Brain microvascular endothelial cell (primary cell): ENCODE data around the gene PDZRN4.

ENCODE experiments used
- DNase-seq: peaks from one replicate; pipeline ENCODE4 v3.0.0-alpha.2; 2020
- H3K27ac ChIP-seq: fragments of 250-450 bp; sonication (Bioruptor Pico); 2 replicates; pipeline ENCODE4 v1.5.1; 2020; ENCODE audit warnings: mild to moderate bottlenecking, moderate library complexity
- H3K27me3 ChIP-seq: fragments of 250-450 bp; sonication (Bioruptor Pico); replicated peaks from 2 replicates; pipeline ENCODE4 v1.5.1; 2020; ENCODE audit warnings: mild to moderate bottlenecking
- H3K36me3 ChIP-seq: fragments of 250-450 bp; sonication (Bioruptor Pico); replicated peaks from 2 replicates; pipeline ENCODE4 v1.5.1; 2020; ENCODE audit warnings: mild to moderate bottlenecking
- H3K4me3 ChIP-seq: 2 replicates; pipeline ENCODE4 v1.5.1; 2011; ENCODE audit warnings: low read depth, mild to moderate bottlenecking, control low read depth, low read length, moderate library complexity
- in situ Hi-C: cut with HindIII; loops from 2 replicates; pipeline ENCODE4 v1.10.0; 2017; ENCODE audit warnings: low sequenced_read_pairs, low pct_ligation_motif_present
- TF ChIP-seq, protein P1 (sequence below): IDR thresholded peaks from 2 replicates; pipeline ENCODE4 v1.5.1; 2011; ENCODE audit warnings: low read depth, mild to moderate bottlenecking, moderate library complexity, low read length, control low read depth, inconsistent platforms; ENCODE audit errors: missing control alignments

PDZRN4 gene

DNA sequence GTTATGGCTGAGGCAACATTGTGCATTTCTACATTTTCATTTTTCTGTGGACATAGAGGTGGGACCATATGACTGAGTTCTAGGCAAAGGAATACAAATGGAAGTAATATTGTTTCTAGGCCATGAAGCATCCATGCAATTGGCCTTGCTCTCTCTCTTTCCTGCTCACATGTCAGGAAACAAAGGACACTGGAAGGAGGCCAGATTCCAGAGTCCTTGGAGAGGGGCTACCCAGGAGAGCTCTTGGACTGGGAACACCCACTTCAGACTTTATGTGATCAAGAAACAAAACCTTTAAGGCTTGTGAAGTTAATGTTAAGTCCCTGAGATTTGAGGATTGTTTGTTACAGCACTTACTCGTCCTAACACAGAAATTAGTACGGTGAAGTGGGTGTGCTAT lies 32.8 kb downstream of the PDZRN4 start:
- in situ Hi-C loops, result no loop called here
- H3K27ac ChIP-seq, result no peak overlapping the region

DNA sequence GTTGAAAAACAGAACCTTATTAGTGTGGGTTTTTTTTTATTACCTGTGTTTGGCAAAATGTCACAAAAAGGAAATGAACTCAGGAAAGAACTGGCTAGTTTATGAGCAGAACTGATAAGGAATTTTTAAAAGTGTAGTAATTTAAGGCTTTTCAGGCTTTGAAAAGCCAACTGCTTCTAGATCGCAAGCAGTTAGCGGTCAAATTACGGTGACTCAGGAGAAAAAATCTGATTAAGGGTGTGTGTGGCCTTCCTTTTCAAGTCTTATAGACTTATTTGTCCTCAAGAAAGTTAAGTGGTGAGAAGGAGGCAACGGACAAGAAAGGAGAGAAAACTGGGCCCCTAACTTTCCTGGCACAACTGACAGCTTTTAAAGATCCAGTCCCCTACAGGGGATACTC lies 33.4 kb downstream of the PDZRN4 start:
- DNase-seq, result no peak
- TF ChIP-seq, protein P1, sequence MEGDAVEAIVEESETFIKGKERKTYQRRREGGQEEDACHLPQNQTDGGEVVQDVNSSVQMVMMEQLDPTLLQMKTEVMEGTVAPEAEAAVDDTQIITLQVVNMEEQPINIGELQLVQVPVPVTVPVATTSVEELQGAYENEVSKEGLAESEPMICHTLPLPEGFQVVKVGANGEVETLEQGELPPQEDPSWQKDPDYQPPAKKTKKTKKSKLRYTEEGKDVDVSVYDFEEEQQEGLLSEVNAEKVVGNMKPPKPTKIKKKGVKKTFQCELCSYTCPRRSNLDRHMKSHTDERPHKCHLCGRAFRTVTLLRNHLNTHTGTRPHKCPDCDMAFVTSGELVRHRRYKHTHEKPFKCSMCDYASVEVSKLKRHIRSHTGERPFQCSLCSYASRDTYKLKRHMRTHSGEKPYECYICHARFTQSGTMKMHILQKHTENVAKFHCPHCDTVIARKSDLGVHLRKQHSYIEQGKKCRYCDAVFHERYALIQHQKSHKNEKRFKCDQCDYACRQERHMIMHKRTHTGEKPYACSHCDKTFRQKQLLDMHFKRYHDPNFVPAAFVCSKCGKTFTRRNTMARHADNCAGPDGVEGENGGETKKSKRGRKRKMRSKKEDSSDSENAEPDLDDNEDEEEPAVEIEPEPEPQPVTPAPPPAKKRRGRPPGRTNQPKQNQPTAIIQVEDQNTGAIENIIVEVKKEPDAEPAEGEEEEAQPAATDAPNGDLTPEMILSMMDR, result no peak
- Histone ChIP-seq H3K4me3 (no peak overlapping the region), H3K27me3 (no peaks in the 10 kb centered on the region), H3K36me3 (no peaks in the 10 kb centered on the region), H3K27ac (no peak overlapping the region)
- in situ Hi-C loops, result no loop called here

More for the DNA sequence above, 32.8 kb downstream of the PDZRN4 start:
- Histone ChIP-seq H3K36me3 (no peaks in the 10 kb centered on the region), H3K4me3 (no peak overlapping the region), H3K27me3 (no peaks in the 10 kb centered on the region)
- no peak for DNase-seq
- TF ChIP-seq, protein P1, result no peak

GRCh38 chr12:41223600-41223999 lies 35.5 kb downstream of the PDZRN4 start:
- no peak for DNase-seq
- Histone ChIP-seq H3K27ac (no peak overlapping the region), H3K4me3 (no peak overlapping the region), H3K36me3 (no peaks in the 10 kb centered on the region), H3K27me3 (no peaks in the 10 kb centered on the region)
- in situ Hi-C loops, result no loop called here
- TF ChIP-seq, protein P1, result no peak

DNA sequence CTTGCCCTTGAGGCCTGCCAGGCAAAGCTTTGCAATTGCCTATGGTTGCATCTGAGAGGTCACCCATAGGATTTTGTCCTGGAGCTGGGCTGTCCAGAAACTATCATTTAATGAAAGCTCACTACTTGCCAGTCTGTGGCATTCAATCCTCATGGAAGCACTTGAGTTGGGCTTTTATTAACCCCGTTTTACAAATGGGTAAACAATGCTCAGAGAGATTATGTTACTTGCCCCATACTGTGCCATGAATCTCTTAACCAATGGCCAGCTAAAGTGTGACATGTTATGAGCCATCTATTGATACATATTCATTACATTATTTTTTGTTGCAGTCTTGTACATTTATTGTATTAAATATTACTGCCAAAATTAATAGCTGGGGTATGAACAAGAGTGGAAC lies 35.9 kb downstream of the PDZRN4 start:
- TF ChIP-seq, protein P1, result no peak
- H3K27ac ChIP-seq, result no peak overlapping the region
- no peak for DNase-seq
- H3K4me3 ChIP-seq, result no peak overlapping the region
- in situ Hi-C loops, result no loop called here
- H3K27me3 ChIP-seq, result no peaks in the 10 kb centered on the region
- H3K36me3 ChIP-seq, result no peaks in the 10 kb centered on the region

GRCh38 chr12:41225179-41225578 lies 37.1 kb downstream of the PDZRN4 start:
- H3K36me3 ChIP-seq, result no peaks in the 10 kb centered on the region
- H3K27ac ChIP-seq, result no peak overlapping the region
- H3K4me3 ChIP-seq, result no peak overlapping the region
- no peaks in the 10 kb centered on the region for H3K27me3 ChIP-seq
- TF ChIP-seq, protein P1, result no peak
- no peak for DNase-seq
- in situ Hi-C loops, result no loop called here

GRCh38 chr12:41228066-41228820 lies 40.1 kb downstream of the PDZRN4 start:
- H3K27ac ChIP-seq, result no peak overlapping the region
- TF ChIP-seq, protein P1, result no peak
- H3K27me3 ChIP-seq, result no peaks in the 10 kb centered on the region
- in situ Hi-C loops, result no loop called here
- H3K36me3 ChIP-seq, result no peaks in the 10 kb centered on the region
- no peak for DNase-seq
- no peak overlapping the region for H3K4me3 ChIP-seq
